ENCODE results near the gene CST9L.

The CST9L gene

DNA sequence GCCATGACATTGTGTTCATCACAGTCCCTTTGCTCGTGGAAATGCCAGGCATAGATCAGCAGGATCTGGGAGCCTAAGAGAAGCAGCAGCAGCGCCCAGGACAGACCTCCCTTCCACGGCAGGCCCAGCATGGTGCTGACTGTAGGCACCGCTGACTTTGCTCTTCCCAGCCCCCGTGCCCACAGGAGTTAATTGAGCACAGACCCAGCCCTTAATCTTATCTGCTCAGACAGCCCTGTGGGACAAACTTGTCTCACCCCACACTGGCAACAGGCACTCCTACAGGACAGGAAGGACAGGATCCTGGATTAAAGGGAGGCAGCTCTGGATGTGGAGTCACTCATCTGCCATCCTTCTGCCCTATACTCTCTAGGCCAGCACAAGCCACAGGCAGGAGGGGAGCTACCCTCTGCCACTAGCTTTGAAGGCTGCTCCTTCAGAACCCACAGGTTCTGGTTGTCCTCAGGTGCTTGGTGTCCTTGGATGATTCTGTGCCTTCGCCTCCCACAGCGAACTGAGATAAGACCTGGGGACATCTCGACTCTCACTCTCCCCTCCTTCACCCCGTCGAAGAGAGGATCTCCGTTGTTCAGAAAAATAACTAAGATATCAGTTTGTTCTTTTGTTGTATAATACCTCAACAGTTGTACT is at the start of gene CST9L:
Gene CST9L (minus strand): TSS at position 165 of the 651 bp plus-strand sequence. CDS start 34 bp downstream, at position 131.
- no peak for DNase-seq

- DNase-seq: no peak
Measured at GRCh38 chr20:23614163-23614562, 45.9 kb upstream of the CST9L start.

DNA sequence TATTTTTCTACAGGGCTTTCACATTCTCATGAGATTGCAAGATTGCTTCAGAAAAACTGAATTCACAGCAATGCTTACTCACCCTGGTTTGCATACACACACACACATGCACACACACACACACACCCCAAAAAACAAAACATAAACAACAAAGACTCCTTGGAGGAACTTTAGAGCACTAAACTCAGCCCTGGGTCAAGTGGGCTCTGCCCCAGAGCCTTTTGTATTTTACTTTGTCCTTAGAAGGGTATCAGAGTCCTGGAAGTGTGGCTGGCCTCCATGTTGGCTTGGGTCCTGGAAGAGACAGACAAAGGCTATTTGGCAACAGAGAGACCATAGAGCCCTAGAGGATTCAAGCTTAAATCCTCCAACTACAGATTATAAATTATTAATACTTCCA is 45.4 kb upstream of the CST9L start:
- DNase-seq: no peak

DNA sequence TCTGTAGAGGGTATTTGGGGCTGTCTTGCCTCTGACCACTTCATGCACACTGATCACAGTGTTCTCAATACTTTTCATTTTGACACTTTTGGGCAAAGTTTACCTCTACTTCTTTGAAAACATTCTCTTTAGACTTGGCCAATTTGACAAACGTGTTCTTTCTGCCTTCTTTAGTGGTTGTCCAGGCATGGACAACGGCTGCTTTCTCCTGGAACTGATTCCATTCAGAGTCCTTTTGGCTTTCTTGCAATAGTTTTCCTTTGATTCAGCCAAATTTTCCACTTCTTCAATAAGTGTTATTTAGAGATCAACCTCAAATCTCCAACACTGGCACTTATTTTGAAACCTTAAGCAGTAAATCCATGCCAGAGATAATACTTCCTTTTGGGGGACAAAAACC is 44.1 kb upstream of the CST9L start:
- no peak for DNase-seq

GRCh38 chr20:23609486-23610109 is 41.3 kb upstream of the CST9L start:
- no peak for DNase-seq

DNA sequence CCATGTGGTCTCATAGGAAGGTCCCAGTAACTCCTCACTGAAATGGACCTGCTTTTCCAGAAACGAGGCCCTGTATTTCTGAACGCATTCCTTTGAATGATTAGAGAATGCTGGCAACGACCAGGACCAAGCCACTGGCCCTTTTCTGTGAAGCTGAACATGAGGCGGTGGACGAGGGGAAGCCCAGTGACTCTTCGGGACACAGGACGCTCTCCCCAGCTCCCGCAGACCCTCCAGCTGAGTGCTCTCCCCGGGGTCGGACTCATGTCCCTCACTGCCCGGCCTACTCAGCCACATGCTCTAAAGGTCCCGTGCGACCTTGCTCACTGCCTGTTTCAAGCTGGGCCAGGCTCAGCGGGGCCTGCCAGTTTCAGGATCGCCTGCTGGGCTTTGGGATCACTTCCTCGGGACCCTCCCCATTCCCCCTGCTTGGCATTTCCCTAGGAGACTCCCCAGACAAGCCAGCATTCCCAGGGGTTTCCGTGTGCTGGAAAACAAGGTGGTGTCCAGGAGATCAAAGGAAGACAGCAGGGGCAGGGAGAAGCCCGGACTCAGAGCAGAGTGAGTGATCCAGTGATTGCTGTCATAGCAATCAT is 40.1 kb upstream of the CST9L start:
- no peak for DNase-seq

GRCh38 chr20:23607497-23608245 is 39.4 kb upstream of the CST9L start:
- DNase-seq: no peak

GRCh38 chr20:23606652-23607049 is 38.4 kb upstream of the CST9L start:
- peak; percentile 90 for DNase-seq

DNA sequence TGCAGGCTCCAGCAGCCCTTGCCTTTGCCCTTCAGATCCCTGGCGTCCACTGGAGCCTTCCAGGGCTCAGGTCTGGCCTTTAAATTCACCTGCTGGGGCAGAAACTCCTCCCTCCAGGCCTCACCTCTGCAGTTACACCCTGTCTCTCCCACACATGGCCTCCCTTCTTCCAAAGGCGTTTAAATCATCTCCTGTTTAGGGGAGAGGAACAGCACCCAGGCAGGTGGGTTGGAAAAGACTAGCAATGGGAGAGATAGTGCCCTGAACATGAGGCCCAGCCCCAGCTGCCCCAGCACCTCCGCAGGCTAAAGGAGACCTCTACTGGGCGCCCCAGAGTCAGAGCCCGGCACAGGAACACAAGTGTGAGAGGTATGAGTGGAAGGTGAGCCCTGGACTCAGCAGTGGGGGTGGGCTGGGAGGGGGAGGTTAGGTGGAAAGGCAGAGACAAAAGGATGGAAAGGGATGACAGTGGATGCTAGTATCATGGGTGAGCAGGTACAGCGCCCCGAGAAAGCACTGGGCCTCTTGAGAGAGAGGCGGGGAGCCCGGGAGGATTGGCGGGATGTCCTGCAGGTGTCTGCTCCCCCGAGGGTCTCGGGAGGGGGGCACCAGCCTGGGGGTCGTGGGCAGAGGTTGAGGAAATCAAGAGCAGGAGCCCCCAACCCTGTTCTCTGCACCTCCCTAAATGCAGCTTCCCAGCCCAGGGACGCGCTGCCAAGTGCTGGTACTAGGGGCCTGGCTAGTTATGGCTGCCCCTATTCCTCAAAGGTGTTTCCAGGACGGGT is 37.8 kb upstream of the CST9L start, which contains the start of gene CST9:
Gene CST9 (minus strand): TSS at position 51 of the 785 bp plus-strand sequence. CDS start 53 bp downstream, outside the sequence.
- DNase-seq: no peak

DNA sequence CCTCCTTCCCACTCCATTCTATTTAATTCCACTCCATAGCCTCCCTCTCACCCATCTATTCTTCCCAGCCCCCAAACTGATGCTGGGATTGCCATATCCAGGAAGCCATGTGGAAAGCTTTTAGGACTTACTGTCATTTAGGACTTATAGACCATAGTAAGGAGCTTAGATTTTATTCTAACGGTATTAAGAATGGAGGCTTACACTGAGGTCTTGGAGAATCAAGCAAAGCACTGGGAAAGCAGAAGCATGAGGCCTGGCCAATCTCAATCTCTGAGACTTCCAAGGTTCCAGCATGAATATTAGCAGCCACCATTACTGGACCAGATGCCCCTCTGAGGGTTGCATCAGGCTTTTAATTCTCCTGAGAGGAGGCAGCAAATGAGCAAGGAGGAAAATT is 36.0 kb upstream of the CST9L start:
- DNase-seq: no peak

DNA sequence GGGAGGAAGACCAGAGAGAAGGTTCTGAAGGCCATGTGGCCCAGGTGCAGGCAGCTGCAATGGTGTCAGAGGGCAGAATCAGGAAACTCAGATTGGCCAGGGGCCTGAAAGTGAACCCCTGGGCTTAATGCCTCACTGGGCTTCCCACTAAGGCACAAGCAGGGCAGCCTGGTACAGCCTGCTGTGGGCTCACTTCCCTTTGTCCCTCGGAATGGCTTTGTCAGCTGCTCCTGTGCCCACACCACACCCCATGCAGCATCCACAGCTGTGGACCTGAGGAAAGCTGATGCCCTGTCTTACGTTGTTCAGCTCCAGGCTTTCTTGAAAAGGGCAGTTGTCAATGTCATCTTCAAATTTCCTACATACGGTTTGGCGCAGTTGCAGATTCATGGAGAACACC is 35.0 kb upstream of the CST9L start:
- no peak for DNase-seq

DNA sequence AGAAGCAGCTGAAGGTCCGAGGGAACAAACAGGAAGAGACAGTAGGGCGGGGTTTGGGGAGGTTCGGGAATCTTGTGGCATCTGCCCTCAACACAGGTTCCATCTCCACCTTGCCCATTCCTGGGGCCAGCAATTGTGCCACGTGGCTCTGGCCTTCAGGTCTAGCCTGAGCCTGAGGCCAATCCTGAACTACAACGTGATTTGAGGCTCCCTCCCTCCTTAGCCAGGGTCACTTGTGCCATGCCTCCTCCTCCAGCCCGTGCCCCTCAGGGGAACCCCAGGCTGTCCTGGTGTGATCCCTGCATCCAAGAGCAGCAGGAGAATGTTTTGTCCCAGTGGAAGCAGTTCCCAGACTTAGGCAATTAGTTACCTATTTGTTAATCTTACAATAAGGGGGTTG is 34.4 kb upstream of the CST9L start:
- no peak for DNase-seq

GRCh38 chr20:23602241-23602640 is 34.0 kb upstream of the CST9L start:
- DNase-seq: no peak

DNA sequence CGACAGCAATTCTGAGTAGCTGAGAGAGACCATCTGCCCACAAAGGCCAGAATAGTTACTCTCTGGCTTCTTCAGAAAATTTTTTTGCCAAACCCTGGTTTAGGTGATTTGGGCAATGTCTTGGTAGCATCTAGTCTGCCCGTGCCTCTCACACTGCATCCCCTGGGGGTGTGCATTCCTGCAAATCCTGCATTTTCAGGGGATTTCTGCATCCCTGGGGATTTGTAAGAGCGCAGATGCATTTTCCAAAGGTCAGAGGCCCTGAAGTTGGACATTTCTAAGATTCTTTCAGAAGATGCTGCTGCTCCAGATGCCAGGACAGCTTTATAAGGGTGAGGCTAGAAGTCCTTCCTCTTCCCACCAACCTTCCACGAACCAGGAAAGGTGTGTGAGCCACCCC is 33.4 kb upstream of the CST9L start:
- no peak for DNase-seq

- DNase-seq: no peak
Measured at GRCh38 chr20:23598481-23598880, 30.2 kb upstream of the CST9L start.

GRCh38 chr20:23596579-23597250 is 28.4 kb upstream of the CST9L start:
- DNase-seq: no peak

GRCh38 chr20:23595941-23596340 is 27.7 kb upstream of the CST9L start:
- no peak for DNase-seq

GRCh38 chr20:23588434-23589403 is 20.4 kb upstream of the CST9L start:
- no peak for DNase-seq

DNA sequence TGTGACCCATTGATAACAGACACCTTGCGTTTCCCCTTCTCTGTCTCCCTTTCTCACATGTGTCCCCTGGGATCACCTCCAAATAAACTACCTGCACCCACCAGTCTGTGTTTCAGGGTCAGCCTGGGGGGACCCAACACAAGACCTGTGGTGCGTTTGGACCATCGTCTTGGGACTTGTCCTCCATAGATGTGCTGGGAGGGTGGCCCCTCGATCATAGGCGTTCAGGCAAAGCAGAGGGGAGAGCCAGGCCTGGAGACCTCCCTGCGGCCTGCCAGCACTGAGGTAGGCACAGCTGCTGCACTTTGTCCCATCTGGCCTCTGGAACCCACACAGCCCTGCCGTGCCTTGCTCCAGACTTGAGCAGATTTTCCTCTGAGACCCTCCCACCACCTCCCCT is 19.3 kb upstream of the CST9L start:
- DNase-seq: no peak

DNA sequence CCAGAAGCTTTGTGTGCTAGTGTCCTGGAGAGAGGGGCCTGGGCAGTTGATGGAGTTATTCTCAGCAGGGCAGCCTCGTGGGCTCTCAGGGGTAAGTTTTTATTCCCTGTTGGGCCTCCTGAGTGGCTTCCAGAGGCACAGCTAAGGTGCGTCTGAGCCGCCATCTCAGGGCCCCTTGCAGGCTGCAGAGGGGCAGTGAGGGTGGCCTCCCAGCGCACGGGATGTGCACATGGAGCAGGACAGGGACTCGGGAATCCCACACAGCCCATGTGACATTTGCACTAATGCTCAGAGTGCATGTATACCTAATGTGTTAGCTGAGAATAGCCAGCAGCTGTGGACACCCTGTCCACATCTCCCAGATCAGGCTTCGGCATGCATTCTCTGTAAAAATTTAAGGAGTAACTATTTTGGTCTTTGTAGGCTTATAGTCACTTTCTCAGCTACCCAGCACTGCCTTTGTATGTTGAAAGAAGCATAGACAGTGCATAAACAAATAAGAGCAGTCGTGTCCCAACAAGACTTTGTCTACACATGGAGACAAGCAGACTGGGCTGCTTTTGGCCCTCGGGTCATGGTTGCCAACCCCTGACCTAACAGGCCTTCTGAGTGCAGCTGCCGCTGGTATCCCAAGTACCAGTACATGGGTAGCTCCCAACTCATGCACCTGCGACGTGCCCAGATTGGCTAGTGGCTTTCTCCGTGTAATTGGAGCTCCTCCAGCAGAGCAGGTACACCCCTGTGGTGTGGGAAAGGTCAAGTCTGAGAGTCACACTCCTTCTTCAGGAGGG is 18.6 kb upstream of the CST9L start:
- DNase-seq: no peak

Measured in eye (tissue), 1 donor.